BLaER1 (cell line): ENCODE results near the gene EPHB2.

ENCODE experiments used
- H3K27ac ChIP-seq: shearing (Covaris generic); formaldehyde crosslinking; 2 replicates; pipeline ENCODE4 v1.8.1; 2022
- H3K27me3 ChIP-seq: shearing (Covaris generic); formaldehyde crosslinking; 2 replicates; pipeline ENCODE4 v1.8.1; 2022
- H3K36me3 ChIP-seq: shearing (Covaris generic); formaldehyde crosslinking; 2 replicates; pipeline ENCODE4 v1.8.1; 2022
- H3K4me1 ChIP-seq: shearing (Covaris generic); formaldehyde crosslinking; 2 replicates; pipeline ENCODE4 v1.8.1; 2022
- H3K4me2 ChIP-seq: shearing (Covaris generic); formaldehyde crosslinking; 2 replicates; pipeline ENCODE4 v1.8.1; 2022
- H3K4me3 ChIP-seq: shearing (Covaris generic); formaldehyde crosslinking; 2 replicates; pipeline ENCODE4 v1.8.1; 2022
- H3K9ac ChIP-seq: shearing (Covaris generic); formaldehyde crosslinking; 2 replicates; pipeline ENCODE4 v1.8.1; 2022
- H3K9me3 ChIP-seq: shearing (Covaris generic); formaldehyde crosslinking; 2 replicates; pipeline ENCODE4 v1.8.1; 2022
- H4K20me1 ChIP-seq: shearing (Covaris generic); formaldehyde crosslinking; 2 replicates; pipeline ENCODE4 v1.8.1; 2022
- Cebpa-rat ChIP-seq: shearing (Covaris generic); IDR thresholded peaks from 2 replicates; pipeline ENCODE4 v1.8.1; 2022

EPHB2 gene

GRCh38 chr1:22737374-22738068, 26.9 kb downstream of the EPHB2 start:
- Histone ChIP-seq H3K4me1 (peaks cover 20% of the 10 kb centered on the region), H3K36me3 (no peaks in the 10 kb centered on the region), H3K27me3 (no peaks in the 10 kb centered on the region), H3K9ac (no peak overlapping the region), H3K4me3 (no peak overlapping the region), H3K4me2 (no peak overlapping the region), H3K27ac (no peak overlapping the region), H3K9me3 (no peaks in the 10 kb centered on the region), H4K20me1 (no peaks in the 10 kb centered on the region)
- TF ChIP-seq Cebpa-rat, result no peak

GRCh38 chr1:22738069-22738435, 27.4 kb downstream of the EPHB2 start:
- Histone ChIP-seq H3K27me3 (no peaks in the 10 kb centered on the region), H3K4me3 (no peak overlapping the region), H3K4me2 (no peak overlapping the region), H3K27ac (no peak overlapping the region), H3K9me3 (no peaks in the 10 kb centered on the region), H3K9ac (no peak overlapping the region), H3K4me1 (peaks cover 22% of the 10 kb centered on the region), H3K36me3 (no peaks in the 10 kb centered on the region), H4K20me1 (no peaks in the 10 kb centered on the region)
- TF ChIP-seq Cebpa-rat, result no peak

- no peaks in the 10 kb centered on the region for H4K20me1 ChIP-seq
- H3K9me3 ChIP-seq, result no peaks in the 10 kb centered on the region
- H3K4me2 ChIP-seq, result no peak overlapping the region
- H3K9ac ChIP-seq, result no peak overlapping the region
- no peak overlapping the region for H3K4me3 ChIP-seq
- no peak overlapping the region for H3K27ac ChIP-seq
- H3K4me1 ChIP-seq, result peaks cover 22% of the 10 kb centered on the region
- H3K27me3 ChIP-seq, result no peaks in the 10 kb centered on the region
- TF ChIP-seq Cebpa-rat, result no peak
- no peaks in the 10 kb centered on the region for H3K36me3 ChIP-seq
Measured at GRCh38 chr1:22738522-22738921, 27.9 kb downstream of the EPHB2 start.

GRCh38 chr1:22739648-22740385, 29.2 kb downstream of the EPHB2 start:
- Histone ChIP-seq H3K9ac (no peak overlapping the region), H3K27ac (no peak overlapping the region), H4K20me1 (no peaks in the 10 kb centered on the region), H3K4me2 (no peak overlapping the region), H3K9me3 (no peaks in the 10 kb centered on the region), H3K4me1 (peaks cover 22% of the 10 kb centered on the region), H3K4me3 (no peak overlapping the region), H3K27me3 (no peaks in the 10 kb centered on the region), H3K36me3 (no peaks in the 10 kb centered on the region)
- no peak for TF ChIP-seq Cebpa-rat

GRCh38 chr1:22741118-22741517, 30.5 kb downstream of the EPHB2 start:
- Histone ChIP-seq H3K4me2 (peak overlapping the region; percentile 40; the same call in 1 of the 2 replicates), H3K9ac (no peak overlapping the region), H4K20me1 (no peaks in the 10 kb centered on the region), H3K27me3 (no peaks in the 10 kb centered on the region), H3K9me3 (no peaks in the 10 kb centered on the region), H3K36me3 (no peaks in the 10 kb centered on the region), H3K27ac (no peak overlapping the region), H3K4me1 (peaks cover 22% of the 10 kb centered on the region), H3K4me3 (no peak overlapping the region)
- no peak for TF ChIP-seq Cebpa-rat

GRCh38 chr1:22745669-22746585, 35.3 kb downstream of the EPHB2 start:
- TF ChIP-seq Cebpa-rat, result no peak
- H4K20me1 ChIP-seq, result no peaks in the 10 kb centered on the region
- H3K4me1 ChIP-seq, result peaks cover 29% of the 10 kb centered on the region
- H3K4me3 ChIP-seq, result no peak overlapping the region
- no peaks in the 10 kb centered on the region for H3K36me3 ChIP-seq
- H3K9me3 ChIP-seq, result no peaks in the 10 kb centered on the region
- no peak overlapping the region for H3K4me2 ChIP-seq
- no peaks in the 10 kb centered on the region for H3K27me3 ChIP-seq
- no peak overlapping the region for H3K27ac ChIP-seq
- H3K9ac ChIP-seq, result no peak overlapping the region

- no peaks in the 10 kb centered on the region for H3K27me3 ChIP-seq
- no peaks in the 10 kb centered on the region for H3K36me3 ChIP-seq
- TF ChIP-seq Cebpa-rat, result no peak
- no peak overlapping the region for H3K9ac ChIP-seq
- H3K4me2 ChIP-seq, result no peak overlapping the region
- no peak overlapping the region for H3K4me3 ChIP-seq
- H3K9me3 ChIP-seq, result no peaks in the 10 kb centered on the region
- H4K20me1 ChIP-seq, result no peaks in the 10 kb centered on the region
- peaks cover 22% of the 10 kb centered on the region for H3K4me1 ChIP-seq
- H3K27ac ChIP-seq, result no peak overlapping the region
Measured at GRCh38 chr1:22747021-22747734, 36.5 kb downstream of the EPHB2 start.

GRCh38 chr1:22747735-22748073, 37.1 kb downstream of the EPHB2 start:
- no peak for TF ChIP-seq Cebpa-rat

GRCh38 chr1:22749503-22749902, 38.9 kb downstream of the EPHB2 start:
- Histone ChIP-seq H3K4me1 (peaks cover 17% of the 10 kb centered on the region), H3K4me2 (peak overlapping the region; percentile 47; the same call in 1 of the 2 replicates), H3K27ac (no peak overlapping the region), H3K27me3 (no peaks in the 10 kb centered on the region), H4K20me1 (no peaks in the 10 kb centered on the region), H3K9ac (no peak overlapping the region), H3K9me3 (no peaks in the 10 kb centered on the region), H3K4me3 (no peak overlapping the region), H3K36me3 (no peaks in the 10 kb centered on the region)
- no peak for TF ChIP-seq Cebpa-rat

More at GRCh38 chr1:22747735-22748073, 37.1 kb downstream of the EPHB2 start:
- Histone ChIP-seq H3K4me2 (no peak overlapping the region), H3K4me1 (peaks cover 17% of the 10 kb centered on the region), H3K9ac (no peak overlapping the region), H3K9me3 (no peaks in the 10 kb centered on the region), H3K27me3 (no peaks in the 10 kb centered on the region), H4K20me1 (no peaks in the 10 kb centered on the region), H3K4me3 (no peak overlapping the region), H3K27ac (no peak overlapping the region), H3K36me3 (no peaks in the 10 kb centered on the region)
